Esophagus (tissue), 2 donors: ENCODE data around the gene ZNF749. TPM values are rescaled to one million over a fixed set of nuclear protein-coding genes. Genes with fewer than 3 reads are reported as not detected.

Source experiments
- H3K27ac ChIP-seq, 2 donors: one replicate each; pipeline ENCODE4 v1.5.1; 2013; ENCODE audit warnings: low read depth in 2 of 2, mild to moderate bottlenecking in 2 of 2, inconsistent platforms in 1 of 2, low read length in 1 of 2, moderate library complexity in 1 of 2
- H3K27me3 ChIP-seq, 2 donors: one replicate each; pipeline ENCODE4 v1.6.1; 2013; ENCODE audit warnings: low read length in 2 of 2, control low read depth in 1 of 2, mild to moderate bottlenecking in 1 of 2; ENCODE audit not compliant: insufficient read depth in 2 of 2, control insufficient read depth in 1 of 2
- H3K36me3 ChIP-seq, 2 donors: one replicate each; pipeline ENCODE4 v1.6.1; 2013; ENCODE audit warnings: low read length in 1 of 2; ENCODE audit not compliant: control insufficient read depth in 2 of 2, insufficient read depth in 2 of 2
- H3K4me1 ChIP-seq, 2 donors: one replicate each; pipeline ENCODE4 v1.6.1; 2013; ENCODE audit warnings: low read length in 1 of 2; ENCODE audit not compliant: control insufficient read depth in 2 of 2, insufficient read depth in 2 of 2
- H3K4me3 ChIP-seq, 2 donors: one replicate each; pipeline ENCODE4 v1.5.1; 2013; ENCODE audit warnings: low read length in 2 of 2, mild to moderate bottlenecking in 2 of 2, low read depth in 1 of 2, moderate library complexity in 1 of 2
- H3K9me3 ChIP-seq, 2 donors: one replicate each; pipeline ENCODE4 v1.6.1; 2013; ENCODE audit warnings: mild to moderate bottlenecking in 2 of 2, low read depth in 1 of 2, low read length in 1 of 2, moderate library complexity in 1 of 2; ENCODE audit not compliant: control insufficient read depth in 2 of 2, insufficient read depth in 1 of 2
- WGBS, 2 donors: extraction: QIAGEN DNeasy Blood & Tissue Kit; methylation state at CpG; one replicate each; pipeline ENCODE4 v1.1.7; 2013; 5-methylcytosine and 5-hydroxymethylcytosine counted together
- polyA plus RNA-seq, 2 donors: library from polyadenylated mRNA; stranded (reverse); fragments of 200-250 nt; gene quantifications; one replicate each; pipeline ENCODE4 v1.2.3, GENCODE V29; 2013
- donor health status: healthy with polysubstance abuse.
- donor health status: Bipolar disorder and iron deficiency.

Gene ZNF749
- polyA plus RNA-seq, 2 donors, result 2.6 to 6.4 TPM

- 92 to 97% methylated on average over 4 of the region's 4 CpGs for WGBS, 2 donors
- Histone ChIP-seq H3K27me3 (no peaks in the 10 kb centered on the region), H3K27ac (no peak overlapping the region), H3K9me3 (peaks cover 7 to 43% of the 10 kb centered on the region in 2 donors), H3K4me1 (no peaks in the 10 kb centered on the region), H3K4me3 (no peak overlapping the region), H3K36me3 (peaks cover 22 to 39% of the 10 kb centered on the region in 2 donors)
Observed at GRCh38 chr19:57419439-57419838, 15.7 kb upstream of the ZNF749 start.

GRCh38 chr19:57421037-57421436 is 14.1 kb upstream of the ZNF749 start:
- Histone ChIP-seq H3K27me3 (no peaks in the 10 kb centered on the region), H3K4me1 (no peaks in the 10 kb centered on the region), H3K36me3 (peaks cover 22 to 32% of the 10 kb centered on the region in 2 donors), H3K27ac (no peak overlapping the region), H3K9me3 (peaks cover 7 to 41% of the 10 kb centered on the region in 2 donors), H3K4me3 (no peak overlapping the region)
- WGBS, 2 donors, result 97 to 98% methylated on average over 3 of the region's 3 CpGs

- Histone ChIP-seq H3K27me3 (no peaks in the 10 kb centered on the region), H3K4me3 (peak overlapping the region; percentile 45 to 73), H3K27ac (no peak overlapping the region), H3K4me1 (peaks cover 0 to 3% of the 10 kb centered on the region in 2 donors), H3K36me3 (no peaks in the 10 kb centered on the region), H3K9me3 (peaks cover 0 to 13% of the 10 kb centered on the region in 2 donors)
- WGBS, 2 donors, result 28 to 31% methylated on average over 15 of the region's 15 CpGs
Observed at GRCh38 chr19:57434386-57435061, 601 bp upstream of the ZNF749 start.

- Histone ChIP-seq H3K4me3 (peak overlapping the region in 1 of 2 donors; percentile 73), H3K9me3 (peaks cover 5 to 23% of the 10 kb centered on the region in 2 donors), H3K27me3 (no peaks in the 10 kb centered on the region), H3K4me1 (peaks cover 0 to 3% of the 10 kb centered on the region in 2 donors), H3K36me3 (peaks cover 0 to 7% of the 10 kb centered on the region in 2 donors), H3K27ac (no peak overlapping the region)
- WGBS, 2 donors, result 80 to 91% methylated on average over 1 of the region's 1 CpG
Observed at GRCh38 chr19:57436417-57436816, 1.3 kb downstream of the ZNF749 start.

GRCh38 chr19:57437931-57438330 is 2.8 kb downstream of the ZNF749 start:
- peaks cover 0 to 3% of the 10 kb centered on the region in 2 donors for H3K4me1 ChIP-seq
- 78 to 81% methylated on average over 4 of the region's 4 CpGs for WGBS, 2 donors
- H3K36me3 ChIP-seq, result peaks cover 4 to 13% of the 10 kb centered on the region in 2 donors
- peaks cover 15 to 34% of the 10 kb centered on the region in 2 donors for H3K9me3 ChIP-seq
- no peak overlapping the region for H3K4me3 ChIP-seq
- H3K27ac ChIP-seq, result no peak overlapping the region
- H3K27me3 ChIP-seq, result no peaks in the 10 kb centered on the region

GRCh38 chr19:57438925-57439324 is 3.8 kb downstream of the ZNF749 start:
- H3K27ac ChIP-seq, result no peak overlapping the region
- no peaks in the 10 kb centered on the region for H3K27me3 ChIP-seq
- H3K9me3 ChIP-seq, result peaks cover 19 to 44% of the 10 kb centered on the region in 2 donors
- peaks cover 8 to 22% of the 10 kb centered on the region in 2 donors for H3K36me3 ChIP-seq
- peaks cover 0 to 3% of the 10 kb centered on the region in 2 donors for H3K4me1 ChIP-seq
- H3K4me3 ChIP-seq, result no peak overlapping the region
- WGBS, 2 donors, result 88 to 89% methylated on average over 9 of the region's 9 CpGs

GRCh38 chr19:57441979-57442752 is 7.0 kb downstream of the ZNF749 start:
- Histone ChIP-seq H3K4me3 (no peak overlapping the region), H3K27me3 (no peaks in the 10 kb centered on the region), H3K9me3 (peaks cover 19 to 53% of the 10 kb centered on the region in 2 donors), H3K4me1 (no peaks in the 10 kb centered on the region), H3K36me3 (peaks cover 8 to 29% of the 10 kb centered on the region in 2 donors), H3K27ac (no peak overlapping the region)
- WGBS, 2 donors, result 80 to 96% methylated on average over 6 to 7 of the region's 7 CpGs

GRCh38 chr19:57443121-57443696 is 8.1 kb downstream of the ZNF749 start:
- Histone ChIP-seq H3K4me3 (no peak overlapping the region), H3K36me3 (peaks cover 8 to 29% of the 10 kb centered on the region in 2 donors), H3K27me3 (no peaks in the 10 kb centered on the region), H3K4me1 (no peaks in the 10 kb centered on the region), H3K9me3 (peaks cover 19 to 48% of the 10 kb centered on the region in 2 donors), H3K27ac (no peak overlapping the region)
- WGBS, 2 donors, result 68 to 75% methylated on average over 5 of the region's 5 CpGs

GRCh38 chr19:57452307-57452706 is 17.2 kb downstream of the ZNF749 start:
- Histone ChIP-seq H3K27me3 (no peaks in the 10 kb centered on the region), H3K27ac (no peak overlapping the region), H3K36me3 (peaks cover 0 to 2% of the 10 kb centered on the region in 2 donors), H3K9me3 (peaks cover 5 to 13% of the 10 kb centered on the region in 2 donors), H3K4me3 (no peak overlapping the region), H3K4me1 (no peaks in the 10 kb centered on the region)
- WGBS, 2 donors, result 94 to 98% methylated on average over 3 of the region's 3 CpGs
